GM12878 (cell line): ENCODE results near the gene HYAL1. TPM values are rescaled to one million over a fixed set of nuclear protein-coding genes. Genes with fewer than 3 reads are reported as not detected.
A peak's percentile ranks its signal among the peaks of the same experiment; 100 is the strongest.

Source experiments
- ATAC-seq: fragments of 200-7000 bp; cut with Tn5 transposase; 3 replicates; pipeline ENCODE4 v1.9.1; 2020; ENCODE audit warnings: mild to moderate bottlenecking, moderate library complexity
- BruUV-seq: library from RNA; stranded (reverse); fragments of 400-500 nt; replicated peaks from 2 replicates; lab custom pipeline; 2021; lab: Mats Ljungman, UMichigan
- CTCF ChIA-PET: fragments of 300-600 bp; sonication (Branson Sonifier 250); formaldehyde crosslinking; extraction: SDS; loops from one replicate; lab custom pipeline; 2021; ENCODE audit warnings: inconsistent platforms; lab: Yijun Ruan, JAX
- POLR2A ChIA-PET: fragments of 350-600 bp; formaldehyde crosslinking; extraction: SDS; loops from one replicate; lab custom pipeline; 2021; ENCODE audit warnings: inconsistent platforms; lab: Charles Lee
- RAD21 ChIA-PET: fragments of 300-600 bp; sonication (Branson Sonifier 250); formaldehyde crosslinking; loops from one replicate; lab custom pipeline; 2023; ENCODE audit warnings: antibody characterized with exemption; ENCODE audit not compliant: unreplicated experiment; lab: Charles Lee
- SMC1A ChIA-PET: fragments of 300-600 bp; sonication (Branson Sonifier 250); formaldehyde crosslinking; loops from one replicate; lab custom pipeline; 2023; ENCODE audit not compliant: unreplicated experiment, uncharacterized antibody; lab: Charles Lee
- DNase-seq: peaks from one replicate; pipeline ENCODE4 v3.0.0-alpha.2; 2011; ENCODE audit warnings: low read depth, low spot score
- FAIRE-seq: peaks from 3 replicates; lab custom pipeline; 2011; peaks lifted over from hg19 to GRCh38; lab: Jason Lieb, UNC
- H2AFZ ChIP-seq: 2 replicates; pipeline ENCODE4 v1.6.0; 2011; ENCODE audit warnings: low read depth, low read length, control low read depth; ENCODE audit not compliant: control insufficient read depth
- H3K27ac ChIP-seq: 2 replicates; pipeline ENCODE4 v1.5.1; 2011; ENCODE audit warnings: control low read depth; ENCODE audit not compliant: control insufficient read depth, insufficient read depth
- H3K27me3 ChIP-seq, 2 experiments: replicated peaks in 1 of 2; 2 replicates each; pipeline versions ENCODE4 v1.6.0 to v1.6.1; 2011; ENCODE audit warnings: low read length in 1 of 2; ENCODE audit not compliant: control insufficient read depth in 2 of 2, insufficient read depth in 2 of 2
- H3K36me3 ChIP-seq, 2 experiments: 2 replicates each; pipeline ENCODE4 v1.5.1; 2011; ENCODE audit warnings: low read length in 1 of 2; ENCODE audit not compliant: control insufficient read depth in 2 of 2, insufficient read depth in 2 of 2
- H3K4me1 ChIP-seq: 2 replicates; pipeline ENCODE4 v1.6.1; 2011; ENCODE audit warnings: mild to moderate bottlenecking, low read length, moderate library complexity, mixed read lengths; ENCODE audit not compliant: control insufficient read depth, insufficient read depth
- H3K4me2 ChIP-seq: 2 replicates; pipeline ENCODE4 v1.6.0; 2011; ENCODE audit warnings: control low read depth; ENCODE audit not compliant: control insufficient read depth, insufficient read depth
- H3K4me3 ChIP-seq: fragments of 200-600 bp; sonication (generic); 2 replicates; pipeline ENCODE4 v1.5.1; 2016
- H3K79me2 ChIP-seq: 2 replicates; pipeline ENCODE4 v1.6.0; 2011; ENCODE audit warnings: low read length; ENCODE audit not compliant: control insufficient read depth, insufficient read depth
- H3K9ac ChIP-seq: 2 replicates; pipeline ENCODE4 v1.8.0; 2011; ENCODE audit warnings: low read length, control low read depth, mixed read lengths; ENCODE audit not compliant: control insufficient read depth, insufficient read depth
- H3K9me3 ChIP-seq: replicated peaks from 3 replicates; pipeline ENCODE4 v1.5.1; 2011; ENCODE audit warnings: mild to moderate bottlenecking, low read length; ENCODE audit not compliant: control insufficient read depth, insufficient read depth
- H4K20me1 ChIP-seq: 2 replicates; pipeline ENCODE4 v1.6.0; 2011; ENCODE audit not compliant: control insufficient read depth, insufficient read depth
- TAF1 ChIP-seq: IDR thresholded peaks from 2 replicates; pipeline ENCODE4 v1.6.1; 2011; ENCODE audit warnings: mild to moderate bottlenecking, low read depth, low read length, borderline replicate concordance
- WGBS: methylation state at CpG from one replicate; pipeline ENCODE4 v1.1.6; 2016; ENCODE audit warnings: low lambda C conversion rate; ENCODE audit not compliant: insufficient replicate concordance, insufficient coverage; ENCODE audit errors: missing lambda C conversion rate; 5-methylcytosine and 5-hydroxymethylcytosine counted together
- in situ Hi-C: fragments of 300-500 bp; cut with MboI; formaldehyde crosslinking; loops from 9 replicates; pipeline ENCODE4 v1.14.3; 2018; ENCODE audit warnings: mixed read lengths
- intact Hi-C: fragments of 100-400 bp; cut with micrococcal nuclease; formaldehyde crosslinking; loops from one replicate; pipeline ENCODE4 v1.14.2; 2022; ENCODE audit not compliant: unreplicated experiment
- polyA plus RNA-seq, 11 experiments: library from polyadenylated mRNA; depleted of rRNA in 4 of 11; unstranded in 6 of 11; stranded (reverse) in 5 of 11; fragments of >200 nt; fragmentation: Nextera tagmentation in 4 of 11; fragmentation: Illumina TruSeq in 1 of 11; extraction: Ambion mirVana in 4 of 11; extraction: Trizol in 1 of 11; gene quantifications; 1 replicate in 1 of 11; 2 replicates in 10 of 11; pipeline versions ENCODE4 v1.2.1 to v1.2.3, GENCODE V29; 2011 to 2016; ENCODE audit warnings: inconsistent platforms in 2 of 11, missing spikeins in 2 of 11, low read depth in 1 of 11
- total RNA-seq, 4 experiments: library from RNA; depleted of rRNA in 3 of 4; stranded (reverse); fragments of >200 nt in 3 of 4; fragmentation: Illumina TruSeq in 1 of 4; extraction: Trizol in 1 of 4; gene quantifications; 2 replicates each; pipeline versions ENCODE4 v1.2.1 to v1.2.3, GENCODE V29; 2013 to 2021
- TF ChIP-seq, protein P1 (sequence below): IDR thresholded peaks from 2 replicates; pipeline ENCODE4 v1.6.1; 2012; ENCODE audit warnings: low read length, inconsistent platforms

Gene HYAL1
- total and polyA plus RNA-seq, 10 of the 15 experiments (the other 5 are each of a cell fraction or from before 2014, with no cell fraction given): 0.04 to 0.55 (median 0.18) TPM; not detected in 2

DNA sequence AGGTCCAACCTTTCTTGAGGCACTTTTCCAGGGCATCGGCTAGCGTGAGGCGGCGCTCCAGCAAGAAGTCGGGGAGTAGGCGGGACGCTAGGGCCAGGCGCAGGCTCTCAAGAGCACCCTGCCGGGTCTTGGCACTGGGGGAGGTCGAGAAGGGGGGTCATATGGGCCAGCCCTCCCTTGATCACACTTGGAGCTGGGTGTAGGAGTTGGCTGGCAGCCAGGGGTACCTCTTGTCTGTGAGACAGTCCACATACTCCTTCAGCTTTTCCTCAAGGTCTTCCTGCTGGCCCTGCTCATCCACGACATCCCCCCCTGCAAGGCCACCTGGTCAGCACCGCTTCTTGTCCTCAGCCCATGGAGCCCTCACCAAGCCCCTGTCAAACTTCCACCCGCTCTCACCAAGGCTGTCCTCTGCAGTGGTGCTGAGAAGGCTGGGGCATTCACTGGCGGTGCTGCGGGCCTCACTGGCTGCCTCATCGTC lies 13.2 kb downstream of the HYAL1 start:
- POLR2A ChIA-PET: interaction anchor here (0.5 to 0.6 kb wide), 2 partner anchors 9 to 1739 kb away, joined by 3 to 5 read pairs; no protein-coding TSS in a partner anchor
- intact Hi-C loops (no loop called here), in situ Hi-C loops (no loop called here)
- DNase-seq: no peak
- Histone ChIP-seq H3K27ac (no peak overlapping the region), H3K27me3 (no peaks in the 10 kb centered on the region), H3K36me3 (peaks cover 0 to 28% of the 10 kb centered on the region in 2 experiments; a peak in 3 of 4 replicates), H3K79me2 (peaks cover 21% of the 10 kb centered on the region), H3K4me3 (peak overlapping the region; percentile 97; the same call in 1 of the 2 replicates), H4K20me1 (no peaks in the 10 kb centered on the region), H3K9ac (no peak overlapping the region), H3K4me2 (peak overlapping the region; percentile 53; the same call in 1 of the 2 replicates), H3K4me1 (peaks cover 3% of the 10 kb centered on the region; the same call in 1 of the 2 replicates), H2AFZ (no peak overlapping the region), H3K9me3 (no peaks in the 10 kb centered on the region)
- CTCF ChIA-PET: no interaction called here
- no peak for ATAC-seq
- SMC1A ChIA-PET: interaction anchor here (0.7 kb wide), 1 partner anchor 259 kb away, joined by 3 read pairs; no protein-coding TSS in a partner anchor
- RAD21 ChIA-PET: no interaction called here
- 87% methylated on average over 16 of the region's 16 CpGs for WGBS
- no peak for FAIRE-seq
- BruUV-seq: no TSS peak
- TF ChIP-seq, protein P1, sequence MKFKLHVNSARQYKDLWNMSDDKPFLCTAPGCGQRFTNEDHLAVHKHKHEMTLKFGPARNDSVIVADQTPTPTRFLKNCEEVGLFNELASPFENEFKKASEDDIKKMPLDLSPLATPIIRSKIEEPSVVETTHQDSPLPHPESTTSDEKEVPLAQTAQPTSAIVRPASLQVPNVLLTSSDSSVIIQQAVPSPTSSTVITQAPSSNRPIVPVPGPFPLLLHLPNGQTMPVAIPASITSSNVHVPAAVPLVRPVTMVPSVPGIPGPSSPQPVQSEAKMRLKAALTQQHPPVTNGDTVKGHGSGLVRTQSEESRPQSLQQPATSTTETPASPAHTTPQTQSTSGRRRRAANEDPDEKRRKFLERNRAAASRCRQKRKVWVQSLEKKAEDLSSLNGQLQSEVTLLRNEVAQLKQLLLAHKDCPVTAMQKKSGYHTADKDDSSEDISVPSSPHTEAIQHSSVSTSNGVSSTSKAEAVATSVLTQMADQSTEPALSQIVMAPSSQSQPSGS: no peak

DNA sequence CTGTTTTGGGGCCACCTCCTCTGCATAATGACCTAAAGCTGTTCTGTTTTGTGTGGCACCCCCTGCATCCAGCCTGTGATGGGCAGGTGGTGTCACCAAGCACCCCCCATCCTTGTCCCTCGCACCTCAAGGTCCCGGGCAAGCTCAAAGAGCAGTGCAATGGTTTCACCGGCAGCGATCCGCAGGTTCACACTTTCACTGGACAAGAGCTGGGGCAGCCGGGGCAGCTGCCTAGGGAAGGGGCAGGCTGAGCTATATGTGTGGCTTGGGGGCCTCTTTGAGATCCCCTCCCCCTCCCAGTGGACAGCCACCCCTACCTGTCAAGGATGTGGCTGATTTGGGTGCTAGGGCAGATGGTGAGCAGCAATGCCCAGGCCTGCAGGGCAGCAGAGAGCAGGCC lies 14.2 kb downstream of the HYAL1 start:
- SMC1A ChIA-PET: no interaction called here
- 97% methylated on average over 6 of the region's 6 CpGs for WGBS
- no peak for TF ChIP-seq TAF1
- TF ChIP-seq, all 136 proteins: peak for 0
- Histone ChIP-seq H3K4me1 (peaks cover 3% of the 10 kb centered on the region; the same call in 1 of the 2 replicates), H3K4me2 (no peak overlapping the region), H3K79me2 (peaks cover 21% of the 10 kb centered on the region), H3K27ac (no peak overlapping the region), H3K9me3 (no peaks in the 10 kb centered on the region), H3K27me3 (no peaks in the 10 kb centered on the region), H3K9ac (no peak overlapping the region), H4K20me1 (no peaks in the 10 kb centered on the region), H2AFZ (no peak overlapping the region), H3K36me3 (peaks cover 0 to 28% of the 10 kb centered on the region in 2 experiments; a peak in 3 of 4 replicates), H3K4me3 (no peak overlapping the region)
- in situ Hi-C loops (no loop called here), intact Hi-C loops (no loop called here)
- BruUV-seq: no TSS peak
- POLR2A ChIA-PET: no interaction called here
- CTCF ChIA-PET: no interaction called here
- FAIRE-seq (no peak), DNase-seq (no peak), ATAC-seq (no peak)
- RAD21 ChIA-PET: no interaction called here
